Thoracic aorta (tissue), 2 donors: ENCODE measurements around the gene MYH10. TPM values are rescaled to one million over a fixed set of nuclear protein-coding genes. Genes with fewer than 3 reads are reported as not detected.

Source experiments
- ATAC-seq: fragments of 150-250 bp; one replicate; pipeline ENCODE4 v1.8.0; 2017; ENCODE audit warnings: low read depth; ENCODE audit not compliant: insufficient number of reproducible peaks, low FRiP score
- DNase-seq: peaks from one replicate; pipeline ENCODE4 v3.0.0-alpha.2; 2020; ENCODE audit warnings: low spot score
- H3K27ac ChIP-seq, 2 donors: fragments of 200-600 bp; sonication (generic); 1 replicate in 1 of 2; 2 replicates in 1 of 2; pipeline ENCODE4 v1.5.1; 2016; ENCODE audit warnings: mild to moderate bottlenecking in 2 of 2, moderate library complexity in 2 of 2
- H3K27me3 ChIP-seq: fragments of 200-600 bp; sonication (generic); replicated peaks from 2 replicates; pipeline ENCODE4 v1.6.0; 2016; ENCODE audit warnings: mild to moderate bottlenecking; ENCODE audit not compliant: insufficient read depth
- H3K36me3 ChIP-seq: fragments of 200-600 bp; sonication (generic); one replicate; pipeline ENCODE4 v1.5.1; 2016
- H3K4me1 ChIP-seq, 2 donors: fragments of 200-600 bp; sonication (generic); 1 replicate in 1 of 2; 2 replicates in 1 of 2; pipeline versions ENCODE4 v1.5.1 to v1.6.0; 2016; ENCODE audit warnings: low read depth in 2 of 2, mild to moderate bottlenecking in 1 of 2; ENCODE audit not compliant: control insufficient read depth in 1 of 2
- H3K4me3 ChIP-seq: fragments of 200-600 bp; sonication (generic); 2 replicates; pipeline ENCODE4 v1.5.1; 2016; ENCODE audit warnings: mild to moderate bottlenecking
- H3K9me3 ChIP-seq: fragments of 200-600 bp; sonication (generic); 2 replicates; pipeline ENCODE4 v1.5.1; 2016
- total RNA-seq, 2 donors: library from RNA; depleted of rRNA; stranded (reverse); fragments of >200 nt; gene quantifications; one replicate each; pipeline versions ENCODE4 v1.1.0 to v1.2.3, GENCODE V29; 2016
- TF ChIP-seq, protein P1 (sequence below): fragments of 200-600 bp; sonication (generic); IDR thresholded peaks from one replicate; pipeline ENCODE4 v1.5.1; 2019; ENCODE audit warnings: antibody characterized with exemption

The MYH10 gene
- total RNA-seq, 2 donors from 2014 or later = 1,436 to 1,719 TPM

DNA sequence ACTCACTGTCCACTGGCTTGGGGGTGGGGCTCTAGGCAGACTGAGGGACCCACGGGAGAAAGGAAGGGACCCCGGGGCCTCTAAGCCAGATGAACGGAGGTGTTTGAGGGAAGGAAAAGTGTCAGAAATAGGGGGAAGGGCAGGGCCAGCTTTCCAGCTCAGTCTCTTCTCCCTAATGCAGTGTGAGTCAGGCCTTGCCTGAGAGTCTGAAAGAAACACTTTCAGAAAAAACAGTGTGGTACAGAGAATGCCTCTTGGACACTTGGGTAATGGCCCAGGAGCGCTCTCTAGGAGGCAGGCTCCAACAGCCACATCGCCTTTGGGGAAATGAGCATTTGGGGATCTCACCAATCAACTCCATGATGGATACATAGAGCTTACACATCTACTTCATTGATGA is 148.0 kb downstream of the MYH10 start:
- Histone ChIP-seq H3K36me3 (peaks cover 95% of the 10 kb centered on the region), H3K27ac (peak overlapping the region; percentile 67 to 76), H3K27me3 (no peaks in the 10 kb centered on the region), H3K4me3 (no peak overlapping the region), H3K4me1 (peaks cover 9 to 47% of the 10 kb centered on the region in 2 donors), H3K9me3 (no peaks in the 10 kb centered on the region)
- TF ChIP-seq, protein P1, sequence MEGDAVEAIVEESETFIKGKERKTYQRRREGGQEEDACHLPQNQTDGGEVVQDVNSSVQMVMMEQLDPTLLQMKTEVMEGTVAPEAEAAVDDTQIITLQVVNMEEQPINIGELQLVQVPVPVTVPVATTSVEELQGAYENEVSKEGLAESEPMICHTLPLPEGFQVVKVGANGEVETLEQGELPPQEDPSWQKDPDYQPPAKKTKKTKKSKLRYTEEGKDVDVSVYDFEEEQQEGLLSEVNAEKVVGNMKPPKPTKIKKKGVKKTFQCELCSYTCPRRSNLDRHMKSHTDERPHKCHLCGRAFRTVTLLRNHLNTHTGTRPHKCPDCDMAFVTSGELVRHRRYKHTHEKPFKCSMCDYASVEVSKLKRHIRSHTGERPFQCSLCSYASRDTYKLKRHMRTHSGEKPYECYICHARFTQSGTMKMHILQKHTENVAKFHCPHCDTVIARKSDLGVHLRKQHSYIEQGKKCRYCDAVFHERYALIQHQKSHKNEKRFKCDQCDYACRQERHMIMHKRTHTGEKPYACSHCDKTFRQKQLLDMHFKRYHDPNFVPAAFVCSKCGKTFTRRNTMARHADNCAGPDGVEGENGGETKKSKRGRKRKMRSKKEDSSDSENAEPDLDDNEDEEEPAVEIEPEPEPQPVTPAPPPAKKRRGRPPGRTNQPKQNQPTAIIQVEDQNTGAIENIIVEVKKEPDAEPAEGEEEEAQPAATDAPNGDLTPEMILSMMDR = no peak
- no peak for DNase-seq
- no peak for ATAC-seq

DNA sequence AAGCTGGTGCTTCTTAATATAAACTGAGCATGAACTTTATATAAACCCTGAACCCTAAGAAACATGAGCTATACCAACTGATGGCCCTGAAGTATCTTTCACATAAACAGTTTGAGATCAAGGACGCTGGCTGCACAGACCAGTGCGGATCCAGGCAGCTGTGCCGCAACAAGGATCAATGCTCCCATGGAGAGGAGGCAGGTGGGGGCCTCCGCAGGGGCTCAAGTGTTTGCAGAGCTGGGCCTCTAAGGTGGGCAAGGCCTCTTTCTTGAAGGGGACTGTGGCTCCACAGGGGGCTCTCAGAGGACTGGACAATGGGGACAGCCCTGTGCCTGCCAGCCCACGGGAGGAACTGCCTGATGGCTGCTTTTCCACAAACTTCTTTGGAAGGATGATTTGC is 148.8 kb downstream of the MYH10 start:
- peak overlapping the region; percentile 61 to 76 for H3K27ac ChIP-seq
- H3K4me1 ChIP-seq = peaks cover 9 to 53% of the 10 kb centered on the region in 2 donors

DNA sequence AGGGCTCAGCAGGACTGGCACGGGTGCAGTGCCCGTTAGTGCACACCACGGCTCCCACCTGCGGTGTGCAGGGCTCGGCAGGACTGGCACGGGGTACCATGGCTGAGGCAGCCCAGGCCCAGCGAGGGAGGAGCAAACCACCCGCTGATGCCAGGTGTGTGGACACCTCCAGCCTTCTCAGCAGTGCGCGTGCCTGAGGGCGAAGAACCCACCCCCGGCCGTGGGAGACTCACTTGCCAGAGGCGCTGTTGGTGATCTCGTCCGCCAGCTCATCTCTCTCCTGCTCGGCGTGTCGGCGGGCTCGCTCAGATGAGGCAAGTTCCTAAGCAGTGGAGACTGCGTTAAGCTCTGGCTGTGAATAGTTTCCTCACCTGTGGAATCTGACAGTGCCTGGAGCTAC is 149.4 kb downstream of the MYH10 start:
- no peak for ATAC-seq
- DNase-seq = no peak
- H3K4me1 ChIP-seq = peaks cover 9 to 54% of the 10 kb centered on the region in 2 donors
- peaks cover 98% of the 10 kb centered on the region for H3K36me3 ChIP-seq
- TF ChIP-seq, protein P1 = no peak
- no peaks in the 10 kb centered on the region for H3K27me3 ChIP-seq
- H3K9me3 ChIP-seq = no peaks in the 10 kb centered on the region
- peak overlapping the region; percentile 32 to 61 for H3K27ac ChIP-seq
- H3K4me3 ChIP-seq = no peak overlapping the region

More for the DNA sequence above, 148.8 kb downstream of the MYH10 start:
- Histone ChIP-seq H3K9me3 (no peaks in the 10 kb centered on the region), H3K4me3 (no peak overlapping the region), H3K36me3 (peaks cover 95% of the 10 kb centered on the region), H3K27me3 (no peaks in the 10 kb centered on the region)
- TF ChIP-seq, protein P1 = no peak
- ATAC-seq = no peak
- DNase-seq = no peak

DNA sequence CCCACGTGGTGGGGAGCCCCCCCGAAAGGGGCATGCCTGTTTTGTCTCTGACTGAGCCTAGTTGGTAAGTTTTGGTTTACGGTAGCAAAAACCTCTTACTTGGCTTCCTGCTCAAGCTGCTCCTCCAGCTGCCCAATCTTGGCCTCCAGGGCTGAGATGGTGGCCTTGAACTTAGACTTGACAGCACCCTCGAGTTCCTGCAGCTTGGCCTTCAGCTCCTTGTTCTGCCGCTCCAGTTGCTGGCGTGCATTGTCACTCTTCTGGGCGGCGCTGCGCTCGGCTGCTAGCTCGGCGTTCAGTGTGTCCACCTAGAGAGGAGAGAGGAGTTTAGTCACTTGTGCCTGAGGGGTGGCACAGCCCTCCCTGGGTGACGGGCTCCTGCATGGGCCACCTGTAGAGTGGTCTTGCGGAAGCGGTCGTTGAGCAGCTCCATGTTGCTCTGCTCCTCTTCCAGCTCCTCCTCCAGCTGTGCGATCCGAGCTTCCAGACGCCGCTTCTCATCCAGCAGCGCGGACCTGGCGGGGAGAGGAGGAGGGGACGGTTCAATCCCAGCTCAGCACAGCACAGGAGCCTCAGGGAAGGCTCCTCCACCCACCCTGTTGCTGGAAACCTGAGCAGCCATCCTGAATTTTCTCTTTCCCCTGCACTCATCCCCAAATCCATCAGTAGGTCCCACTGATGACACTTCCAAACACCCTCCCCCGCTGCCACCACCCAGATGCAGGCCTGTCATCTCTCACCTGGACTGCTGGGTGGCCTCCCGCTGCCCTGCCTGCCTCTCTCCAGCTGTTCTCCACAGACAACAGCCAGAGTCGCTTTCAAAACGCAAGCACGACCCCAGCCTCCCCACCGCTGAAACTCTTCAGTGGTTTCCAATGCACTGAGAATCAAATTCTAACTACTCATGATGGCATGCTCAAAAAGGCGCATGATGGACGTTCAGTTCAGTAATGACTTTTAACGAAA is 150.2 kb downstream of the MYH10 start:
- H3K9me3 ChIP-seq = no peaks in the 10 kb centered on the region
- ATAC-seq (no peak), DNase-seq (no peak)
- no peaks in the 10 kb centered on the region for H3K27me3 ChIP-seq
- peaks cover 9 to 55% of the 10 kb centered on the region in 2 donors for H3K4me1 ChIP-seq
- peak overlapping the region; percentile 32 to 61 for H3K27ac ChIP-seq
- TF ChIP-seq, protein P1 = no peak
- no peak overlapping the region for H3K4me3 ChIP-seq
- peaks cover 98% of the 10 kb centered on the region for H3K36me3 ChIP-seq

DNA sequence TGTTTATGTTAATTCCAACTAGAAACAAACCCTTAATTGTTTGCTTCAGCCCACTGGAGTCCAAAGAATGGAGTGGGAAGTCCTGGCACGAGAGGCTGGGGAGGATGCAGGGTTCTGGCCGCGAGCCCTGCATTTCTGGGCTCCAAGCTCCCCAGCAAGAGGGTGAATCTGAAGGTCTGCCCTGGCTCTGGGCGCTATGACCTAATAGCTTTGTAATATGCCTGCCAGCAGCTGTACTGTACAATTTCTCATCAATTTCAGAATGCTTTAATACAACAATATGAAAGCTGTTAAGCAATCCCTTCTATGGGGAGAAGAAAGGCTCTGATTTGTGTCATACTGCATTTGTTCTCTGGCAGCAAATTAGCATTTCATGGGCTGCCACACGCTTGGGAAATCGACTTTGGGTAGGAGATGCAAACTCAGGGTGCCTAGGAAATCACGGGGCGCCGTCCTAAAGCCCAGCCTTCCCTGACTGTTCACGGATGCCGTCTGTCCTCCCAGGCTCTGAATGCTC is 151.0 kb downstream of the MYH10 start:
- ATAC-seq = peak; percentile 35
- H3K9me3 ChIP-seq = no peaks in the 10 kb centered on the region
- TF ChIP-seq, protein P1 = no peak
- peaks cover 98% of the 10 kb centered on the region for H3K36me3 ChIP-seq
- H3K27me3 ChIP-seq = no peaks in the 10 kb centered on the region
- DNase-seq = no peak
- peak overlapping the region; percentile 32 to 61 for H3K27ac ChIP-seq
- H3K4me3 ChIP-seq = no peak overlapping the region
- H3K4me1 ChIP-seq = peaks cover 9 to 58% of the 10 kb centered on the region in 2 donors
